Measurements from ENCODE around the gene GLCCI1.

Gene GLCCI1

GRCh38 chr7:8128449-8129317, 160.1 kb downstream of the GLCCI1 start:
- no peak for DNase-seq (ENCODE audit: low read depth in 2 of 2, low spot score in 1 of 2)

- no peak for DNase-seq (ENCODE audit: low read depth in 2 of 2, low spot score in 1 of 2)
Measured at GRCh38 chr7:8129318-8129659, 160.7 kb downstream of the GLCCI1 start.

- no peak for DNase-seq (ENCODE audit: low read depth in 2 of 2, low spot score in 1 of 2)
Measured at GRCh38 chr7:8130663-8131062, 162.1 kb downstream of the GLCCI1 start.

- no peak for DNase-seq (ENCODE audit: low read depth in 2 of 2, low spot score in 1 of 2)
Measured at GRCh38 chr7:8131694-8132605, 163.4 kb downstream of the GLCCI1 start.

- no peak for DNase-seq (ENCODE audit: low read depth in 2 of 2, low spot score in 1 of 2)
Measured at GRCh38 chr7:8133188-8133848, 164.7 kb downstream of the GLCCI1 start.

GRCh38 chr7:8134089-8134733, 165.6 kb downstream of the GLCCI1 start:
- no peak for DNase-seq (ENCODE audit: low read depth in 2 of 2, low spot score in 1 of 2)

GRCh38 chr7:8135417-8135816, 166.8 kb downstream of the GLCCI1 start:
- DNase-seq (ENCODE audit: low read depth in 2 of 2, low spot score in 1 of 2), result no peak

- no peak for DNase-seq (ENCODE audit: low read depth in 2 of 2, low spot score in 1 of 2)
Measured at GRCh38 chr7:8136051-8136730, 167.6 kb downstream of the GLCCI1 start.

All from stimulated activated CD8-positive, alpha-beta memory T cell treated with anti-CD3 and anti-CD28 coated beads, Interleukin-4, amount 100 ng/mL, for 1 hour (primary cell).